ENCODE results near the gene NPAS3. TPM values are rescaled to one million over a fixed set of nuclear protein-coding genes. Genes with fewer than 3 reads are reported as not detected.

NPAS3 gene
- total RNA-seq, 6 experiments from 2014 or later, result 0.11 to 0.83 (median 0.21) TPM; not detected in 2

DNA sequence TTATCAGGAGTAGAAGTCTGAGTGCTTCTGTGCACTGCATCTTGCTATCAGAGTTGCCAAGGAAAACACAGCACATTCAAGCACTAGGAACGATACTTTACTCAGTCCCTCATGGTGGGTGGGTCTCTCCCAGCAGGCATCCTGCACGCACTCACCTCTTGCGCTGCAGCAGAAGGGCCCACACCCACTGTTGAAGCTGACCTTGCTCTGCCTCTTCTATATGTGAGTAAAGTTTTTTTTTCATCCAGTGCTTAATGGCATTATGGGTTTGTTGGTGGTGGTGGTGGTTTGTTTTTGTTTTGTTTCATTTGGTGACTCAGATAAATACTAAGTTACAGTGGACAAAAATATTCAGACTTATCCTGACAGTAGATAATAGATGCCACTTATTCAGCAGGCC is 663.7 kb downstream of the NPAS3 start:
- Histone ChIP-seq H3K4me1 (no peaks in the 10 kb centered on the region), H3K27ac (no peak overlapping the region), H3K4me3 (no peak overlapping the region), H3K36me3 (no peaks in the 10 kb centered on the region), H3K9me3 (no peaks in the 10 kb centered on the region), H3K27me3 (no peaks in the 10 kb centered on the region)
- 80% methylated on average over 2 of the region's 3 CpGs for whole genome bisulfite sequencing (ENCODE audit: insufficient coverage, low coverage, low lambda C conversion rate, missing lambda C conversion rate)
- DNase-seq (no peak), ATAC-seq (no peak)
- intact Hi-C loops (cut with DNase I), result no loop called here
- TF ChIP-seq, protein P1, sequence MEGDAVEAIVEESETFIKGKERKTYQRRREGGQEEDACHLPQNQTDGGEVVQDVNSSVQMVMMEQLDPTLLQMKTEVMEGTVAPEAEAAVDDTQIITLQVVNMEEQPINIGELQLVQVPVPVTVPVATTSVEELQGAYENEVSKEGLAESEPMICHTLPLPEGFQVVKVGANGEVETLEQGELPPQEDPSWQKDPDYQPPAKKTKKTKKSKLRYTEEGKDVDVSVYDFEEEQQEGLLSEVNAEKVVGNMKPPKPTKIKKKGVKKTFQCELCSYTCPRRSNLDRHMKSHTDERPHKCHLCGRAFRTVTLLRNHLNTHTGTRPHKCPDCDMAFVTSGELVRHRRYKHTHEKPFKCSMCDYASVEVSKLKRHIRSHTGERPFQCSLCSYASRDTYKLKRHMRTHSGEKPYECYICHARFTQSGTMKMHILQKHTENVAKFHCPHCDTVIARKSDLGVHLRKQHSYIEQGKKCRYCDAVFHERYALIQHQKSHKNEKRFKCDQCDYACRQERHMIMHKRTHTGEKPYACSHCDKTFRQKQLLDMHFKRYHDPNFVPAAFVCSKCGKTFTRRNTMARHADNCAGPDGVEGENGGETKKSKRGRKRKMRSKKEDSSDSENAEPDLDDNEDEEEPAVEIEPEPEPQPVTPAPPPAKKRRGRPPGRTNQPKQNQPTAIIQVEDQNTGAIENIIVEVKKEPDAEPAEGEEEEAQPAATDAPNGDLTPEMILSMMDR (IDR thresholded peaks at IDR 0.05), result no peak
- TF ChIP-seq POLR2A (IDR thresholded peaks at IDR 0.05), result no peak

GRCh38 chr14:33606591-33606990 is 667.9 kb downstream of the NPAS3 start:
- H3K27ac ChIP-seq, result no peak overlapping the region
- no peaks in the 10 kb centered on the region for H3K27me3 ChIP-seq
- H3K36me3 ChIP-seq, result no peaks in the 10 kb centered on the region
- H3K9me3 ChIP-seq, result no peaks in the 10 kb centered on the region
- no peak for DNase-seq
- TF ChIP-seq, protein P1 (IDR thresholded peaks at IDR 0.05), result no peak
- no peak for TF ChIP-seq POLR2A (IDR thresholded peaks at IDR 0.05)
- no peak for ATAC-seq
- H3K4me1 ChIP-seq, result no peaks in the 10 kb centered on the region
- intact Hi-C loops (cut with DNase I), result no loop called here
- no peak overlapping the region for H3K4me3 ChIP-seq
- 33% methylated on average over 3 of the region's 3 CpGs for WGBS (ENCODE audit: insufficient coverage, low coverage, low lambda C conversion rate, missing lambda C conversion rate)

GRCh38 chr14:33609582-33609981 is 670.9 kb downstream of the NPAS3 start:
- Histone ChIP-seq H3K36me3 (no peaks in the 10 kb centered on the region), H3K4me3 (no peak overlapping the region), H3K4me1 (no peaks in the 10 kb centered on the region), H3K27ac (no peak overlapping the region), H3K9me3 (no peaks in the 10 kb centered on the region), H3K27me3 (no peaks in the 10 kb centered on the region)
- DNase-seq (no peak), ATAC-seq (no peak)
- no peak for TF ChIP-seq POLR2A (IDR thresholded peaks at IDR 0.05)
- TF ChIP-seq, protein P1 (IDR thresholded peaks at IDR 0.05), result no peak
- intact Hi-C loops (cut with DNase I), result no loop called here
- WGBS (ENCODE audit: insufficient coverage, low coverage, low lambda C conversion rate, missing lambda C conversion rate), result 57% methylated on average over 6 of the region's 6 CpGs

GRCh38 chr14:33610121-33610520 is 671.4 kb downstream of the NPAS3 start:
- DNase-seq (no peak), ATAC-seq (no peak)
- Histone ChIP-seq H3K36me3 (no peaks in the 10 kb centered on the region), H3K27me3 (no peaks in the 10 kb centered on the region), H3K9me3 (no peaks in the 10 kb centered on the region), H3K4me1 (no peaks in the 10 kb centered on the region), H3K4me3 (no peak overlapping the region), H3K27ac (no peak overlapping the region)
- TF ChIP-seq, protein P1 (IDR thresholded peaks at IDR 0.05), result no peak
- TF ChIP-seq POLR2A (IDR thresholded peaks at IDR 0.05), result no peak
- 53% methylated on average over 1 of the region's 1 CpG for WGBS (ENCODE audit: insufficient coverage, low coverage, low lambda C conversion rate, missing lambda C conversion rate)
- intact Hi-C loops (cut with DNase I), result no loop called here
